ENCODE data around the gene PCSK5.

The PCSK5 gene

DNA sequence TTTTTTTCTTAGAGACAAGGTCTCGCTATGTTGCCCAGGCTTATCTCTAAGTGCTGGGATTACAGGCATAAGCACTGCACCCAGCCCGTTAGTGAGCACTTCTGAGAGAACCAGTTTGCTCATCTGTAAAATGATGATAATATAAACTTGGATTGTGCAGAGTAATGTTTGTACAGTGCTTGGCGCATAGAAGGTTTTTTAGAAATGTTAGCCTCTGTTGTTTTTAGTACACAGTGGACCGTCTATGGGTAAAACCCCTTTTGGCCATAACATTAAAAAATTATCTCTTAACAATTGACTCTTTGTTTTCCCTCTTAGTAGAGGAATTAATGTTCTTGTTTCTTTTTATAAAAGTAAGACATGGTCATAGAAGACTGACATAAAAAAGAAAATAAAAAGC is 202.1 kb downstream of the PCSK5 start:
- no peak for DNase-seq

DNA sequence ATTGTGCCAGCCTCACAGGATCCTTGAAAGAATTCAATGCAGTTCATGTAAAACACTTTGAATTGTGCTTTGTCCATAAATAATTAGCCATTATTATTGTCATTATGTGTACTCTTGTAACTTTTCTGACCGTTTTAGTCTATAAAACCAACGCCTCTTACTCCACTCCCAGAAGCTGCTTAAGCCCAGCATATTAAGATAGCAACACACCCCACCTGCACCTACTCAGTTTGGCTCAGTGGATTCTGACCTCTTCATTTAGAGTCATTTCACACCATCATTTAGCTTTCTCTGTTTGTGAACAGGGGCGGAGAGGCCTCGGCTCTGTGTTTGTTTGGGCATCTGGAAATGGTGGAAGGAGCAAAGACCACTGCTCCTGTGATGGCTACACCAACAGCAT is 205.1 kb downstream of the PCSK5 start:
- DNase-seq = no peak

DNA sequence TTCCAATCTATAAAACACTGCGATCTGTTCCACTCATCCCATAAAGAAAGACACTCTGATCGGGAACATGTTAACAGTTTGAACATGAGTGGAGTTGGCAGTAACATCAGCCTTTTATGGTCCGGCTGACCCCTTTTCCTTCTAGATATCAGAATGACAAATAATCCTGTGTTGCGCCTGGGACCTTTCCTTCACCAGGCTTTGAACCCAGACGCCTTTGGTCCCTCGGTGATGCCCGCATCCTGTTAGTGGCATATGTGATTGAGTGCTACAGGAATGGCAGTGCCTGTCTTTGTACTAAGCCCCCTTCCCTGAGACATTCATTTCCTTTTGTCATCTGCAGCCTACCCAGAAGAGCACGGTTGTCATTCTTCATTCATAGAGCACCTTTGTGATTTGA is 209.0 kb downstream of the PCSK5 start:
- no peak for DNase-seq

DNA sequence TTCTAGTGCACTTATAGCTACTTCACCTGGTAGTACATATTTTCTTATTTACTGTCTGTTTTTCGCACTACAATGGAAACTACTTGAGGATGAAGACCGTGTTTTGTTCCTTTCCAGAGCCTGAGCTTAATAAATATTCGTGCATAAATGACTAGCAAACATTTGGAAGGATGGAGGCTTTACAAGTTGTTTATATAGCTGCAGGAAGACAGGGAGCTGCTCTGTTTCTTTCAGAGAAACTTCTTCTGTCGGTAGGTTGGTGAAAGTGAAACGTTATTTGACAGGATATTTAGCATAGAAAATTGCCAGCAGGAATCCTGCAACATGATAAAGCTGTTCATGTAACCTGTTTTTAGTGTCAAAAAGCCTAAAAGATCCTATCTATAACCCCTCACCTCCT is 210.6 kb downstream of the PCSK5 start:
- no peak for DNase-seq

DNA sequence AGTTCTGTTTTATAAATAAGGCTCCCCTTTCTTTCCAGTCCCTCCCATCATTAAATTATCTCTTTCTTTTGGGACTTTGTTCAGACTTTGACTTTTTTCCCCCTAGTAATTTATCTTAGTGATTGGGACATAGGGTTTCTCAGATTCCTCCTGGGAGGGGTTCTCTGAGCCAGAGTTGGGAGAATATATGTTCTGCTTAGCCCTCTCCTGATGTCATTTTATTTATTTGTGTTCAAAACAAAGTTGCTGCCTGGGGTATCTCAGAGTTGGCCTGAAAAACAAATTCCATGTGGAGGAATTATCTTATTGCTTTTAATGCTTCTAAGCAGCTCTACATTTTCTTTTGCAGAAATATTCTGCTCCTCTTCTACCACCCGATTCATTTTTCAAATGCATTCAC is 211.0 kb downstream of the PCSK5 start:
- DNase-seq = no peak

DNA sequence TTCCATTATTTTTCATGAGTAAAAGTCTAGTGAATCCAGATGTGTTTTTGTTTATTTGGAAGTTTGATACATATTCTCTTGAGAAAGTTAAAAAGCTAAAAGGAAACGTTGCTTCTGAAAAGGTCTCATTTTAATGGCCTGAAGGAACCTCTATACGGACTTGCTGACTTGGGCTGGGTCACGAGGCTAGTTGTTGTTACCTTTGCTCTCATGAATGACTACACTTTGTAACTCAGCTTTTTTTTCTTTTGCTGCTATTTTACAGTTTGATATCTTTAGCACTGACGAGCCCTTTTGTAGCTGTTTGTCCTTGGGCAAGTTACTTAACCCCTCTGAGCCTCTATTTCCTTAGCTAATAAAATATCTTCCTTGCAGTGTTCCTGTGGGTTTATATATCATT is 211.5 kb downstream of the PCSK5 start:
- DNase-seq = no peak

DNA sequence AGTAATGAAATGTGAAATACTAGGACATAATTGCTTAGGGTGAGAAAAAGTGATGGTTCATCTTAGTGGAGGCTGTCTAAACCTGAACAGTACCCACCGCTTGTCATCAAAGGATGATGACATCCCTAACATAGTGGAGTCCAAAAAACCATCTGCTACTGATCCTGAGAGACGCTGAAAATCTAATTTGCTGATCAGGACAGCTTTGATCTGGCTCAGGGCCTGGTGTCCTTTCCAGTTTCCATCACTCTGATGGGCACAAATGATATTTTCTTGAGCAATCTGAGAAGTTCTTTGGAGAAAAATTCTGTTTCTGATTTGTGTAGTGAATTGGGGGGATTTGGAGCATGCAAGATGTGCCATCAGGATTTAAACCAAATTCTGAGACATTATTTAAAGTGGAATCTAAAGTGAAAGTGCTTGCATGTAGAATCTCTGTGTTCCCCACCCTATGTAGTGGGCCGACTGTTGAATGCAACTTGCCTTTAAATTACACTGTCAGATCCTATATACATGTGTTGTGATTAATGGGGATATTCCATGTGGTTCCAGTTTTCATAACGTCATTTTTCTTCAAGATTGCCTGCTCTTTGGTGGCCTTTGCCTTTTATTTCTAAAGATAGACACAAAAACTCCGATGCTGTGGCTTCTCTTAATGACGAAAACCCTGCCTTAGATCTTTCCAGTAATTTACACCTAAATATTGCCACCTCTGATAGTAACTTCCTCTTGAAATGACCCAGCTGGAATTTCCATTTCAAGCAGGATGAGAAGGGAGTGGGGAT is 213.2 kb downstream of the PCSK5 start:
- DNase-seq = no peak

DNA sequence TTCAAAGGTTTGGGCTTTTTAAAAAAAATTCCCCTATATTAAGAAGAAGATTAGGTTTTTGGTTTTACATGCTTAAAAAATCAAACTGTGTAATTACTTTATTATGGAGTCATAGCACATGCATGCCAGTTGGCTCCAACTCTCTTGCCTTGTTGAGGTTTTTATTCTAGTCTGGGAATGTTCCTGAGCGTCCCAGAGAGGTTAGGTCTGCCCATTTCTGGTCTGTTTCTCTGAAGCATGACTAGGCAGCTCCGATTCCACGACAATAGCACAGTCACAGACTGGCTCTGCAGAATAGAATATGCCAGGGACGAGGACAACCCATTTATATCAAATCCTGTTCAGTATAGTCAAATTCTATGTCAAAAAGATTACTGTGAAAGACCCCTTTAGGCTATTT is 217.0 kb downstream of the PCSK5 start:
- DNase-seq = no peak

DNA sequence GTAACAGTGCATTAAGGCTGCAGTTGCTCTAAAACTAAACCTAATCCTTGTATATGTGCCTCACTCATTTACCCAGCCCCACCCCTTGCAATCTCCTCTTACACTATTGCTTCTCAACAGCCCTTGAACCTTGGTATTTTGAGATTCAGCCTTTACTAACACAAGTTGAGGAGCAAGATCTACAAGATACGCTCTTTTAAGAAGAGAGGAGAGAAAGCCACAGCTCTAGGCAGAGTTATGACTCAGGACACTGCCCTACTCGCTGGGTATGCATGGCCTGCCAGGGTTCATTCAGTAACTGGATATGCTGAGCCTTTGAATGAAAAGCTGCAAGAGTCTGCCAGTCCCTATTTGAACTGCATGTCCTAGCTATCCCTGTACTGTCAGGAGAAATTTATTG is 219.5 kb downstream of the PCSK5 start:
- DNase-seq = no peak

DNA sequence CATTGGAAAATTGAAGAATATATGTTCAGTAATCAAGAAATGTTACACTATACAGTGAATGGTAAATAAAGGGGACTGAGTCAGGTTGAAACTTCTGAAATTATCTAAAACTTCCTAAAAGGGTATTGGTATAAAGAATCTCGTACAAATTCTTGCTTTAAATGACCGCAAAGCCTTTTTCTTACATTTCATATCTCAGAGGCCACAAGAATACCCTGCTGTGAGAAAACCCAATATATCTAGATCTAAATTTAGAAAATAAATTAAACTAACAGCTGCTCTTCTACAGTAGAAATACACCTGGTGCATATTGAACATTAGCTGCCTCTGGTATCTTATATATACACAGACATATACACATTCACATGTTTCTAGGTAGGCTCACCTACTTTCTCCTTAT is 221.7 kb downstream of the PCSK5 start:
- DNase-seq = no peak

DNA sequence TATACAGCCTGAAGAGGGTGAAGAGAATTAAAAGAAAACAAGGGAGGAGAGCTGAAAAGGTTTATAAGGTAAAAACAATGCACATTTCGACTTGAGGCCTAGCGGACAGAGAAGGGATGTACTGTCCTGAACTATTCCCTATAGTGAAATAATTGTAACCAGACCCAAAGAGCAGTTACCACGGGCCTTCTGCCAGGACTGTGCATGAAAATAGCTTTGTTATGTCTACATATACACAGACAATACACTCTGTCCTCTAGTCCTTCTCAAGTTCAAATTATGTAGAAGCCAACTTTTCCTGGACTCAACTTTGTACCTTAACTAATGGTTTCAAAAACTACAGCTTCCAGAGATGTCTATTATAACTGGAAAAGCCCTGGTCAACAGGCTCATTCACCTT is 223.7 kb downstream of the PCSK5 start:
- DNase-seq = no peak

DNA sequence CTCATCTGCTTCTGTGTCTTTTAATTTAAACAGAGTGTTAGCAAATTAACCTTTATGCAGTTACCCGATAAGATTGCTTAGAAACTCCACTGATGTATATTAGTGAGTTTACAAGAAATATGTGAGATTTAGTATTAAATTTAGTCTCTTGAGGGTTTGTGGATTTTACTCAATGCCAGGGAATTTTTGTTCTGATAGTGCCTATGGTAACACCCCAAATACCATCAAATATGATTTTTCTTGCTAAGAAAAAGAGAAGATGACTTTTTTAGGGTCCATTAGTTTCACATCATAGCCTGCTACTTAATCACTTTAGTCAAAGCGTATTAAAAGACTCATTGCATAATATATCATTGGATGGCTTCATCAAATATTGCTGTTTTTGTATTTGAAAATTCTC is 224.9 kb downstream of the PCSK5 start:
- DNase-seq = no peak

DNA sequence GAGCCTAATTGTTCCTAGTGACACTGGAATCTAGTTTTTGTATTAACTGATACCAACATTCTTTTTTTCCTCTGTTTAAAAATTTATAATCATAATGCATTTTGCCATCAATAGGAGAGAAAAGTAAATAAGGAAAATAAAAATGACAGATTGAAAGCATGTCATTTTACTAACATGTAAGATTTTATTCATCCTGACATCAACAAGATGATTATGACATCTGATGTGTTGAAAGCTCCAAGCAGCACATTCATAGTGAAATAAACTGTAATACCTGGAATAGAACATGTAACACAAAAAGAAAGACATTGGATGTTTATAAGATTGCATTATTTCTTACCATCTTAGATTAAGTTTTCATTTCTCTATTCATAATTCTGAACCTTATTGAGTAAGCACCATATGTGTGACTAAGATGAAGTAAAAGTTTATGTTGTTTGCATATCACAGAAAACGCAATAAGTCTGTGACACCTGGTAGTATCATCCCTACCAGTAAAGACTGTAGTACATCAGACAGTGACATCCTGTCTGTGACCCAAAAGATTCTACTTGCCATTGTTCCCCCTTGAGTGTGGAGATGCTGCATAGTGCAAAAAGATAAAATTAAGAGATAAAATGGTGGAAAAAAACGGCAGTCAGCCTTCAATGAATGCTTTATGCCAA is 225.6 kb downstream of the PCSK5 start:
- peak; percentile 8 for DNase-seq

DNA sequence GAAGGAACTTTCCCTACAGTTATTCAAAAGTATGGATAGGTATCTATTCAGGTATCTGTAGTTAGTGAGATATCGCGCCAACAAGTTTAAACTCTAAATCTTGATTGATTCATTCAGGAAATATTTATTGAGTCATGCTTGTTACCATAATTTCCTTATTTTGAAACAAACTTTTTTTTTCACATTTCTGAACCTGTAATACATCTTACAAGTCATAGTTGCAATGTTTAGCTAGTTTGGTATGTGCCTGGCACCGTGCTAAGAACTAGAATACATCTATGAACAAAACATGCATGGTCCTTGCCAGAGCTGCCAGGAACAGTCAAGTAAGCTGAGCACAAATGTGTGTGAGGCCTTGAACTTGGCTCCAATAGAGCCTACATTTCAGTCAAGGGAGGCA is 226.4 kb downstream of the PCSK5 start:
- DNase-seq = no peak

DNA sequence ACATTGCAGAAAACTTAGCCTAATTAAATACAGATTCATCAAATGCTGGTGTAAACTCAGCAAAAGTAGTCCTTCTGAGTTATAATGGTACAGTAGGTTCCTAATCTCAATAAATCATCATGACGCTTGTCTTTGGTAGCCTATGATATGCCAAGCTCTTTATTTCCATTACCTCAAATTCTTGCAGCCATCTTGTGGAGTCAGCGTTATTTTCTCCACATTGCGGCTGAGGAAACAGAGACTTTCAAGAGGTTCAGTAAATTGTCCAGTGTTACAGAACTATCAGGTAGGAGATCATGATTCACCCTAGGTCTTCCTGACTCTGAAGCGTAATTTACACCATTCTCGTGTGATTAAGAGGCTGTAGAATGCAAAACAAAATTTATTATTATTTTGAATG is 237.2 kb downstream of the PCSK5 start:
- DNase-seq = no peak

DNA sequence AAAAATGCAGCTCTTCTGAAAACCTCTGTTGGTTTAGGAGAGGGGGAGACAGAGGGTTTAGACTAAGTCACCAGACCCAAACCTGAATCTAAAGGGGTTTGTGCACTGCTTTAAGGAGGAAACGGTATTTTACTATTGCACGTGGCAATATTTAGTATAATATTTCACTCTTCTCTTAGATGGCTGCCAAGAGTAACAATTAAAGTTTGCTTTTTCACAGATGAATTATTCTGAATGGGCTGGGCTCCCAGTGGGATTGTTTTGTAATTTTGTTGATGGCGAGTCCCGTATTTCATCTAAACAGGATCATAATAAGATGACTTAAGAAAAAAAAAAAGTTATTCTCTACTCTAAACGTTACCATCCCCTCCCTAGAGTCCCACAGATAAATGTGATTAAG is 245.4 kb downstream of the PCSK5 start:
- DNase-seq = no peak

DNA sequence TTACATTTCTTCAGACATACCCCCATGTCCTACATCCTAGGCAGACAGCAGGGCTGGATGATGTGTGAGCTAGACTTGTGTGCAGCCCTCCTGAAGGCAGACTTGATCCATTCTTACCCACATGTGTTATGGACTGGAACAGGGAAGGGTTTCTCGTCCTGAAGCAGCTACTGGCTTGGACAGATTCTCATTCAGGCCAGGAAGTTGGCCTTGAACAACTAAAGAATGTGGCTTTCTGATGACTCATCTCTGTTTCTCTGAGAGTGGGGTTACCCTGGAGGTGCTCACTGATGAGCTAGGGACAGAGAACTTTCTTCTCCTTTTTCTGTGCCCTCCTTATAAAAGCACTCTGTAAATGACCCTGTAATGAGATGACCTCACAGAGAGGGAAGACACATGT is 246.5 kb downstream of the PCSK5 start:
- peak; percentile 8 for DNase-seq

DNA sequence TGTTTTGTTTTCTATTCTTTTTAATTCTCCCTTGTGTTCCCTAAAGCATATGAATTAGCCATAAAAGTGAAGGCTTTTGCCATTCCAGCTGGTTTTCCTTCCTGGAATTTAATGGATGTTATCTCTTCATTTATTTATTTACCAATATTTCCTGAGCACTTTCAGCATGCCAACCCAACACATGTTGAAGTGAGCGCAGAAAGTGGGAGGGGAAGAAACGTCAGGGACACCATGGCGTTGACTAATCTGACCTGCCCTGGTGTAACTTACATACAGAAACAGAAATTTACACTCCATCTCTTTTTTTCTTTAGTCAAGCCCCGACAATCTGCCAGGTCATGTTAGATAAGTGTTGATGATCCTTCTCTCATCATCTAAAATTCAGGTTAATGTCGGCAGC is 247.5 kb downstream of the PCSK5 start:
- no peak for DNase-seq

DNA sequence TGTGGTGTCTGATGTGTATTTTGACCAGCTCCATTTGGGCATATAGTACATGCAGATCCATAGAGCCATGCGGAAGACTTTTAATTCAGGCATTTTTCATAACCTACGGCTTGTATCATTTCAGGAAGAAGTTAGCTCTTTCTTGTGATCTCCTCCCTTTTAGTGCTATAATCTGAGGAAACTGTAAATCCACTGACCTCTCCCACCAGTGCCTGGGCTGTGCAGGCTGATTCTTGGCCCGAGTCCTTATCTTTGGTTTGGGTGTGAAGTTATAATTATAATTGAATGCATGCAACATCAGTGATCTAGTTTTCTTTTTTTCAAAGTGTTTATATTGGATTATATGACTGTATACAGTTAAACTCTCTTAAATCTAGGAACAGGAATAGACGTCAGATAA is 247.9 kb downstream of the PCSK5 start:
- no peak for DNase-seq

DNA sequence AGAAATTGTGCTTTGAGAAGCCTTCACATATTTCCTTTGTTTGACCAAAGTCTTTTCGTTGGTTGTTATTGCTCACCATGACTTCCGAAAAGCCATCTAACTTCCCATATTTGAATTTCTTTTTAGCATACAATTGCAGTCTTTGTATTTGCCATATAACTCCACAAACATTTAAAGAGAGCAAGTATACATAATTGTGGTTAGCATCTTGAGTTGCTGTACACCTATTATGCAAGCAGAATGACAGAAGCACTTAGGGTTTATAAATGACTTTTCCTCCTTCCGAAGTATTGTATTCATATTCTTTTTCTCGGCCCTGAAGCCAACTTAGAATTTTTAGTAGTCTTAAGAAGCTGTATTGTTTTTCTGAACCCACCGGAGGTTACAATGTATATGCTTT is 253.4 kb downstream of the PCSK5 start:
- no peak for DNase-seq

DNA sequence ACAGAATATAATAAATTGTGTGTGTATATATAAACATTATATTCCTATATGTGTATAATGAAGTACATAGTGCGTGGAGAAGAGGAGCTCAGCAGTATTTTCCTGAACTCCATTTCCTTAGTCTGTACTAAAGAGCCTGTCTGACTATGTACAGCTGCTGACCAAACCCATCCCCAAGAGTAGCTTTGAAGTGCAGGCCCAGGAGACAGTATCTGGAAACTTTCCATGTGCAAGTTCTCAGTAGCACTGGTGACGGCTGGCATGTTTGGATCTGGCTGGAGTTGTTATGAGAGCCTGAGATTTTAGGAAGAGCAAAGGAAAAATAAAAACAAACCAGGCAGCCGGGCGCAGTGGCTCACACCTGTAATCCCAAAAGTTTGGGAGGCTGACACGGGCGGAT is 259.5 kb downstream of the PCSK5 start:
- no peak for DNase-seq

DNA sequence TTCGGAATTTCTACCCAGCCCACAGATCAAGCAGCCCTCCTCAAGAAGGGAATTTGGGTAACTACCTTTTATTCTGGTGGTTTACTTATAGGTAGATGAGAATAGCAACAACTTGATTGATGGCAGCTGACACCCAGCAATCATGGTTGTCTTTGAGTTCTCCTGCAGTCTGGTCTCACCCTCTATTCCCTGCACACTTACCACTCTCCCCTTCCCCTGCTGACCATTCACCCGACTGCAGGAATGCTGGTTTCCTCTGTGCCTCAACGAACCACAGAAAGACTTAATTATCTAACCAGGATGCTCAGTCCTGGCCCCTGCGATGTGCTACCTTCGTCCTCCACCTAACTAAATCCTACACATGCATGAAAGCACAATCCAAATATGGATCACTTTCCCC is 260.8 kb downstream of the PCSK5 start:
- DNase-seq = no peak

DNA sequence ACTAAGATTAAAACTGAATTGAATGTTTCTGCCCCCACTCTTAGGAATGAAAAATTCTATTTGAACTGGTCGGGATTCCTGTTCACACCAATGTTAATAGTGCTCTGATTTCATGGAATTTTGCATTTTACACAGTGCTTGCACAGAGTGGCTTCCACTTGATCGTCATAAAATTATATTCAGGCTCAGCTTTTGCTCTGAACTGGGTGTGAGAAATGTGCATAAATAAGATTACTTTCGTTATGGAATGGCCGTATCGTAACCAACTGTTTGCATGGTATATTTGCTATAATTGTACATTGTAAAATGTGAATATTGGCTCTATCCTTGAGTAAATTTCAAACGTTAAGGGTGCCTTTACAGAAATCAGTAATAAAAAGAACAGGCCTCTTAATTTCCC is 262.9 kb downstream of the PCSK5 start:
- DNase-seq = no peak

DNA sequence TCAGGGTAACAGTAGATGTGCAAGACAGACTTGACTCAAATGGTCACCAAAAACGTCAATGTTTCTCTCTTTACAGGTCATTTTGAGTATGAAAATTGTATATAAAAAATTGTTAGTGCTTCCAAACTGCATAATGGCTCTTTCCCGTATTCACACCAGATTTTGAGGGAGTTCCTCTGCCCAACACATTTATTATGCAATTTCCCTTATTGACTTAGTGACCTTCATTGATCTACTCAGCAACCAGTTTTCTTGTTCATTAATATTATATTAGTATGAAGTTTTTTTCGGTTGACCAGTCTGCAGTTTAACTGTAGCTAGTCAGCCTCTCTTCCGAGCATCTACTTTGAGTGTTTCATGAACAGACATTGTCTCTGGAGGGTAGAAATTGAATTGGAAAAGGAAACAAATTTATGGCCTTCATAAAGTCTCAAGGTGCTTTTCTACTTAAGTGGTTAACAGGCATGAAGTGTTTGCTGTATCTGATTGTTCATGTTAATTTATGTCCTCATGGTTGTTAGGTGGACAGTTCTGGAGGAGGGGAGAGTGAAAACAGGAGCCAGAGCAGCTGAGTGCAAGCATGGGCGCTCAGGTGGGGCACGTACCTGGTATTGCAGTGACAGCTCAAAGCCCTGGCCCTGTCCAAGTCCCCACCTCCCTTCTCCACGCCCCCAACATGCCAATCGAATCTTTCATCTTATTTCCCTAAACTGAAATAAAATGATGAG is 263.6 kb downstream of the PCSK5 start:
- DNase-seq = no peak
